ENCODE measurements around the gene RAB11FIP4.

DNA sequence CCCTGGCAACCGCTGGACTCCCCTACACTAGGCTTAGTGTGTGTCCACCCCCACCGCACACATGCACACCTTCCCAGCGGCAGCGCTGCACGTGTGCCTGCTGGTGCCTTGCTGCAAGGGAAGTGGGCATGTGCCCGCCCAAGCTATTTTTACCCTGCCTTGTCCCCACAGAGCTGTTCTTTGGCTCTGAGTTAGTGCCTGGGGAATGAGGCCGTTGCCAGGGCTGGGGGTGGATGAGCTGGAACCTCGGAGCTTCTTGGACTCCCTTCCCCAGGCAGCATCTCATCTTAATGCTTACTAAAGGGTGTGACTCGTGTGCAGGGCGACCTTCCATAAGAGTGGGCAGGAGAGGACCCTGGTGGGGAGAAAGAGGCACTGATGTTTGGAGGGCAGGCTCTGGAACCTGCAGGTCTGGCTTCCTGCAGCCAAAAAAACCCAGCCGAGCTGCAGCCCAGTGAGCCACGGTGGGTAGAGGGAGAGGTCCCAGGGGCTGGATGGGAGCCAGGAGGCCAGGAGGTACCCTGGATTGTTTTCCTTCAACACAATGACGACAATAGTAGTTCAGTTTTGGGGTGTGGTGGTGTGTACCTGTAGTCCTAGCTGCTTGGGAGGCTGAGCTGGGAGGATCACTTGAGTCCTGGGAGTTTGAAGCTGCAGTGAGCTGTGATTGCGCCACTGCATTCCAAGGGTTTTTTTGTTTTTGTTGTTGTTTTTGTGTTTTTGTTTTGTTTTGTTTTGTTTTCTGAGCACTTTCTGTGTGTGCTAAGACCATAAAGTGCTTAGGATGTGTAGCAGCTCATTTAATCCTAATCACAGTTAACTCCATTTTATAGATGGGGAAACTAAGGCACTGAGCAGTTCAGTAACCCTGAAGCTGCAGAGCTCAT, 119.1 kb downstream of the RAB11FIP4 start:
- TF ChIP-seq, protein P1, sequence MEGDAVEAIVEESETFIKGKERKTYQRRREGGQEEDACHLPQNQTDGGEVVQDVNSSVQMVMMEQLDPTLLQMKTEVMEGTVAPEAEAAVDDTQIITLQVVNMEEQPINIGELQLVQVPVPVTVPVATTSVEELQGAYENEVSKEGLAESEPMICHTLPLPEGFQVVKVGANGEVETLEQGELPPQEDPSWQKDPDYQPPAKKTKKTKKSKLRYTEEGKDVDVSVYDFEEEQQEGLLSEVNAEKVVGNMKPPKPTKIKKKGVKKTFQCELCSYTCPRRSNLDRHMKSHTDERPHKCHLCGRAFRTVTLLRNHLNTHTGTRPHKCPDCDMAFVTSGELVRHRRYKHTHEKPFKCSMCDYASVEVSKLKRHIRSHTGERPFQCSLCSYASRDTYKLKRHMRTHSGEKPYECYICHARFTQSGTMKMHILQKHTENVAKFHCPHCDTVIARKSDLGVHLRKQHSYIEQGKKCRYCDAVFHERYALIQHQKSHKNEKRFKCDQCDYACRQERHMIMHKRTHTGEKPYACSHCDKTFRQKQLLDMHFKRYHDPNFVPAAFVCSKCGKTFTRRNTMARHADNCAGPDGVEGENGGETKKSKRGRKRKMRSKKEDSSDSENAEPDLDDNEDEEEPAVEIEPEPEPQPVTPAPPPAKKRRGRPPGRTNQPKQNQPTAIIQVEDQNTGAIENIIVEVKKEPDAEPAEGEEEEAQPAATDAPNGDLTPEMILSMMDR (IDR thresholded peaks at IDR 0.05), result no peak
- no peak for TF ChIP-seq POLR2A (IDR thresholded peaks at IDR 0.05)
